Left renal pelvis (tissue), 4 donors: Measurements from ENCODE around the gene E2F6. TPM values are rescaled to one million over a fixed set of nuclear protein-coding genes. Genes with fewer than 3 reads are reported as not detected.
"Not testable (repeated sequence)": the region's sequence is repeated elsewhere in the genome, so short reads cannot be mapped to it uniquely, and the experiment has no call there.

Experiments used
- DNase-seq, 4 donors: peaks; one replicate each; pipeline ENCODE4 v3.0.0-alpha.2; 2013; ENCODE audit warnings: low read depth in 4 of 4, low spot score in 3 of 4
- polyA plus RNA-seq, 4 donors: library from polyadenylated mRNA; unstranded; fragments of 120-200 nt; gene quantifications; one replicate each; pipeline ENCODE4 v1.2.1, GENCODE V29; 2013; ENCODE audit not compliant: insufficient read length in 4 of 4

The E2F6 gene
- polyA plus RNA-seq, 4 donors = 16.4 to 24.4 (median 22.2) TPM

- DNase-seq = no peak
These were observed 47.9 kb downstream of the E2F6 start for GRCh38 chr2:11417946-11418585.

GRCh38 chr2:11416931-11417330, 49.0 kb downstream of the E2F6 start:
- no peak for DNase-seq

GRCh38 chr2:11416186-11416585, 49.8 kb downstream of the E2F6 start:
- DNase-seq = no peak

GRCh38 chr2:11414372-11415124, 51.4 kb downstream of the E2F6 start:
- no peak for DNase-seq

- no peak for DNase-seq
These were observed 53.5 kb downstream of the E2F6 start for GRCh38 chr2:11412449-11412810.

GRCh38 chr2:11411768-11412448, 54.1 kb downstream of the E2F6 start:
- DNase-seq = no peak

GRCh38 chr2:11411244-11411643, 54.7 kb downstream of the E2F6 start:
- no peak for DNase-seq

- DNase-seq = no peak
These were observed 55.9 kb downstream of the E2F6 start for GRCh38 chr2:11410101-11410500.

GRCh38 chr2:11409572-11409959, 56.4 kb downstream of the E2F6 start:
- no peak for DNase-seq

GRCh38 chr2:11408959-11409571, 56.9 kb downstream of the E2F6 start:
- no peak for DNase-seq

GRCh38 chr2:11407413-11407812, 58.5 kb downstream of the E2F6 start:
- DNase-seq = no peak

GRCh38 chr2:11406958-11407381, 59.0 kb downstream of the E2F6 start:
- DNase-seq = no peak

GRCh38 chr2:11406267-11406957, 59.5 kb downstream of the E2F6 start:
- DNase-seq = no peak

- no peak for DNase-seq
These were observed 60.2 kb downstream of the E2F6 start for GRCh38 chr2:11405599-11406266.

- DNase-seq = not testable (repeated sequence)
These were observed 60.9 kb downstream of the E2F6 start for GRCh38 chr2:11405074-11405406.

GRCh38 chr2:11404376-11405073, 61.4 kb downstream of the E2F6 start:
- DNase-seq = no peak

- no peak for DNase-seq
These were observed 63.5 kb downstream of the E2F6 start for GRCh38 chr2:11402436-11402835.

GRCh38 chr2:11399438-11399762, 66.6 kb downstream of the E2F6 start:
- no peak for DNase-seq

GRCh38 chr2:11398750-11399437, 67.1 kb downstream of the E2F6 start:
- no peak for DNase-seq
